ENCODE measurements around the gene TRMT44.

TRMT44 gene, protein sequence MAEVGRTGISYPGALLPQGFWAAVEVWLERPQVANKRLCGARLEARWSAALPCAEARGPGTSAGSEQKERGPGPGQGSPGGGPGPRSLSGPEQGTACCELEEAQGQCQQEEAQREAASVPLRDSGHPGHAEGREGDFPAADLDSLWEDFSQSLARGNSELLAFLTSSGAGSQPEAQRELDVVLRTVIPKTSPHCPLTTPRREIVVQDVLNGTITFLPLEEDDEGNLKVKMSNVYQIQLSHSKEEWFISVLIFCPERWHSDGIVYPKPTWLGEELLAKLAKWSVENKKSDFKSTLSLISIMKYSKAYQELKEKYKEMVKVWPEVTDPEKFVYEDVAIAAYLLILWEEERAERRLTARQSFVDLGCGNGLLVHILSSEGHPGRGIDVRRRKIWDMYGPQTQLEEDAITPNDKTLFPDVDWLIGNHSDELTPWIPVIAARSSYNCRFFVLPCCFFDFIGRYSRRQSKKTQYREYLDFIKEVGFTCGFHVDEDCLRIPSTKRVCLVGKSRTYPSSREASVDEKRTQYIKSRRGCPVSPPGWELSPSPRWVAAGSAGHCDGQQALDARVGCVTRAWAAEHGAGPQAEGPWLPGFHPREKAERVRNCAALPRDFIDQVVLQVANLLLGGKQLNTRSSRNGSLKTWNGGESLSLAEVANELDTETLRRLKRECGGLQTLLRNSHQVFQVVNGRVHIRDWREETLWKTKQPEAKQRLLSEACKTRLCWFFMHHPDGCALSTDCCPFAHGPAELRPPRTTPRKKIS

DNA sequence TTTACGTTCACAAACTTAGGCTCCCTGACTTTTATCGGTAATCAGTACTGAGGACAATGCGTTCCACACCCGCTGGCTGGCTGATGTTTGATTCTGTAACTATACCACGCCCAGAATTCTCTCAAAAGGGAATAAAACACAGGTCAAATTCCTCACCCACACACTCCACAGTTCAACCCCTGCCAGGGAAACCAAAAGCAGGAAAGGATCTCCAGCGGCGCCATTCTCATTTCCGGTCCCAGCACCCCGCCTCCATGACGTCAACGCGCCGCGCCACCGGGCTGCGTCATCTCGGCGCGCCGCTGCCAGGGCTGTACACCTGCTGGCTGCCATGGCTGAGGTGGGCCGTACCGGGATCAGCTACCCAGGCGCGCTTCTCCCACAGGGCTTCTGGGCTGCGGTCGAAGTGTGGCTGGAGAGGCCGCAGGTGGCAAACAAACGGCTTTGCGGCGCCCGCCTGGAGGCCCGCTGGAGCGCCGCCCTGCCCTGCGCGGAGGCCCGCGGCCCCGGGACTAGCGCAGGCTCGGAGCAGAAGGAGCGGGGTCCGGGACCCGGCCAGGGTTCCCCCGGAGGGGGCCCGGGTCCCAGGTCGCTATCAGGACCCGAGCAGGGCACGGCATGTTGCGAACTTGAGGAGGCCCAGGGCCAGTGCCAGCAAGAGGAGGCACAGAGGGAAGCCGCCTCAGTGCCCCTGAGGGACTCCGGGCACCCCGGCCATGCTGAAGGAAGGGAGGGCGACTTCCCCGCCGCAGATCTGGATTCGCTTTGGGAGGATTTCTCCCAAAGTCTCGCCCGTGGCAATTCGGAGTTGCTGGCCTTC, at the start of gene TRMT44, which contains the start of gene ACOX3:
Gene TRMT44 (plus strand): TSS at position 286 of the 820 bp plus-strand sequence. CDS start 46 bp downstream, at position 332.
Gene ACOX3 (minus strand): TSS at position 232 of the 820 bp plus-strand sequence. CDS start 24,202 bp downstream, outside the sequence.
- no peaks in the 10 kb centered on the region for H3K27me3 ChIP-seq (ENCODE audit: insufficient read depth, poor library complexity, severe bottlenecking)
- peak within 1 kb of the TSS; percentile 98 for H3K4me3 ChIP-seq (ENCODE audit: severe bottlenecking)
- H3K27ac ChIP-seq (ENCODE audit: poor library complexity, severe bottlenecking) = peak within 1 kb of the TSS; percentile 80
- TF ChIP-seq, protein P1, sequence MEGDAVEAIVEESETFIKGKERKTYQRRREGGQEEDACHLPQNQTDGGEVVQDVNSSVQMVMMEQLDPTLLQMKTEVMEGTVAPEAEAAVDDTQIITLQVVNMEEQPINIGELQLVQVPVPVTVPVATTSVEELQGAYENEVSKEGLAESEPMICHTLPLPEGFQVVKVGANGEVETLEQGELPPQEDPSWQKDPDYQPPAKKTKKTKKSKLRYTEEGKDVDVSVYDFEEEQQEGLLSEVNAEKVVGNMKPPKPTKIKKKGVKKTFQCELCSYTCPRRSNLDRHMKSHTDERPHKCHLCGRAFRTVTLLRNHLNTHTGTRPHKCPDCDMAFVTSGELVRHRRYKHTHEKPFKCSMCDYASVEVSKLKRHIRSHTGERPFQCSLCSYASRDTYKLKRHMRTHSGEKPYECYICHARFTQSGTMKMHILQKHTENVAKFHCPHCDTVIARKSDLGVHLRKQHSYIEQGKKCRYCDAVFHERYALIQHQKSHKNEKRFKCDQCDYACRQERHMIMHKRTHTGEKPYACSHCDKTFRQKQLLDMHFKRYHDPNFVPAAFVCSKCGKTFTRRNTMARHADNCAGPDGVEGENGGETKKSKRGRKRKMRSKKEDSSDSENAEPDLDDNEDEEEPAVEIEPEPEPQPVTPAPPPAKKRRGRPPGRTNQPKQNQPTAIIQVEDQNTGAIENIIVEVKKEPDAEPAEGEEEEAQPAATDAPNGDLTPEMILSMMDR (IDR thresholded peaks at IDR 0.05; ENCODE audit: poor library complexity, severe bottlenecking) = no peak
- DNase-seq (ENCODE audit: low spot score) (peak; percentile 85), ATAC-seq (ENCODE audit: low read depth) (peak; percentile 78)
- peaks cover 44% of the 10 kb centered on the region for H3K4me1 ChIP-seq (ENCODE audit: insufficient read depth, poor library complexity, severe bottlenecking)
- H3K36me3 ChIP-seq (ENCODE audit: low read depth) = peaks cover 4% of the 10 kb centered on the region; the same call in 1 of the 2 replicates
- no peaks in the 10 kb centered on the region for H3K9me3 ChIP-seq (ENCODE audit: severe bottlenecking)

DNA sequence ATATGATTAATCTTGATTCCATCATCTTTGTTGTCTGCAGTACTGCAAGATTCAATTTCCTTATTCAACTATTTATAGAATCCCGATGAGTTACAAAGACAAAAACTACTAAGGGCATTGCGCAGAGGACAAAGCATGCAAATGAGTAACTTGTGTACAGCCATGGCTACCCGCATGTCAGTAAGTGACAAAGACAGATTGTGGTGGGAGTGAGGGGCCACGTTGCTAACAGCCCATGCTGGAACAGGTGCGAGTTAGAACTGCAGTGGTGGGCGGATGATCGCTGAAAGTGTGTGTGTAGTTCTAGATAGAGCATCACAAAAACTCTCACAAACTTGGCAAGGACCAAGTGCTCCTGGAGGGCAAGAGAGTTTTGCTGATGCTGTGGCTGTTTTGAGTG, 49.5 kb upstream of the TRMT44 start:
- no peak for DNase-seq (ENCODE audit: low spot score)
- no peak overlapping the region for H3K4me3 ChIP-seq (ENCODE audit: severe bottlenecking)
- H3K36me3 ChIP-seq (ENCODE audit: low read depth) = peaks cover 16% of the 10 kb centered on the region
- no peaks in the 10 kb centered on the region for H3K27me3 ChIP-seq (ENCODE audit: insufficient read depth, poor library complexity, severe bottlenecking)
- ATAC-seq (ENCODE audit: low read depth) = no peak
- H3K4me1 ChIP-seq (ENCODE audit: insufficient read depth, poor library complexity, severe bottlenecking) = peaks cover 13% of the 10 kb centered on the region
- no peaks in the 10 kb centered on the region for H3K9me3 ChIP-seq (ENCODE audit: severe bottlenecking)
- TF ChIP-seq, protein P1 (IDR thresholded peaks at IDR 0.05; ENCODE audit: poor library complexity, severe bottlenecking) = no peak
- no peak overlapping the region for H3K27ac ChIP-seq (ENCODE audit: poor library complexity, severe bottlenecking)

DNA sequence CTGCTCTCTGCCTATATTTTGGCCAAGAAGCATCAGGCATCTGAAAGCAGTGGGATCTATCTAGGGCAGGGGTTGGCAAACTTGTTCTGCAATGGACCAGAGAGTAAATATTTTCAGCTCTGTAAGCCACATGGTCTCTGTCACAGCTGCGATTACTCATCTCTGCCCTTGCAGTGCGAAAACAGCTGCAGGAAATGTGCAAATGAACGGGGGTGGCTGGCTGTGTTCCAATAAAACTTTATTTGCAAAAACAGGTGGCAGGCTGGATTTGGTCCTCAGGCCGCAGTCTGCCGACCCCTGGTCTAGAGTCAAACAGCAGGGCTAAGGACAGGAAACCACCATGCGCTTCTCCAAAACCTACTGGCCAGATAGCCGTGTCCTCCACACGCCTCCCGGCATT, 48.6 kb upstream of the TRMT44 start:
- H3K4me1 ChIP-seq (ENCODE audit: insufficient read depth, poor library complexity, severe bottlenecking) = peaks cover 13% of the 10 kb centered on the region
- H3K4me3 ChIP-seq (ENCODE audit: severe bottlenecking) = no peak overlapping the region
- no peak for ATAC-seq (ENCODE audit: low read depth)
- TF ChIP-seq, protein P1 (IDR thresholded peaks at IDR 0.05; ENCODE audit: poor library complexity, severe bottlenecking) = no peak
- H3K9me3 ChIP-seq (ENCODE audit: severe bottlenecking) = no peaks in the 10 kb centered on the region
- no peak for DNase-seq (ENCODE audit: low spot score)
- peaks cover 16% of the 10 kb centered on the region for H3K36me3 ChIP-seq (ENCODE audit: low read depth)
- H3K27ac ChIP-seq (ENCODE audit: poor library complexity, severe bottlenecking) = no peak overlapping the region
- no peaks in the 10 kb centered on the region for H3K27me3 ChIP-seq (ENCODE audit: insufficient read depth, poor library complexity, severe bottlenecking)

DNA sequence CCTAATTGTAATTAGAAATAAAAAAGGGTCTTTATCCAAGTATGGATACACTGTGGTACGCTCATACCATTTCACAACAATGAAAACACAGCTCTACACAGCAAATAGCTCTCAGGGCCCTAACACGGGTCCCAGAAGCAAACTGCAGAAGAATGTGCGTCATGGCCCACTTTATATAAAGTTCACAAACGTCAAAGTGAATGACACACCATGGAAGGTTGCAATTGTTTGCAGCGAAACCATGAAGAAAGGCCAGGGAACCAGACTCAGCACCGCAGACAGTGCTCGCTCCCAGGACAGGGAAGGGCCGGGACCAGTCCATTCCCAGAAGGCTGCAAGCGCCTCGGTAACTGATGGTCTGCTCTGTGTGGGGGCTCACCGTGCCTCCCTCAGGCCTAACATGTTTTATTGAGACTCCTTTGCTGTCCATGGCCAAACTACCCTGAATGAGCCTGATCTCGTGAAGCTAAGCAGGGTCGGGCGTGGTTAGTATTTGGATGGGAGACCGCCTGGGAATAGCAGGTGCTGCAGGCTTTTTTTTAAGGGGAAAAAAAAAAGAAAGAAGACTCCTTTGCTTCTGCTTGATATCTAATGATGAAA, 47.9 kb upstream of the TRMT44 start:
- no peaks in the 10 kb centered on the region for H3K9me3 ChIP-seq (ENCODE audit: severe bottlenecking)
- TF ChIP-seq, protein P1 (IDR thresholded peaks at IDR 0.05; ENCODE audit: poor library complexity, severe bottlenecking) = no peak
- no peak overlapping the region for H3K4me3 ChIP-seq (ENCODE audit: severe bottlenecking)
- H3K27ac ChIP-seq (ENCODE audit: poor library complexity, severe bottlenecking) = no peak overlapping the region
- H3K27me3 ChIP-seq (ENCODE audit: insufficient read depth, poor library complexity, severe bottlenecking) = no peaks in the 10 kb centered on the region
- DNase-seq (ENCODE audit: low spot score) = no peak
- peaks cover 16% of the 10 kb centered on the region for H3K36me3 ChIP-seq (ENCODE audit: low read depth)
- ATAC-seq (ENCODE audit: low read depth) = no peak
- H3K4me1 ChIP-seq (ENCODE audit: insufficient read depth, poor library complexity, severe bottlenecking) = peaks cover 13% of the 10 kb centered on the region
